ENCODE measurements around the gene ARHGAP30. TPM values are rescaled to one million over a fixed set of nuclear protein-coding genes. Genes with fewer than 3 reads are reported as not detected.
A peak's percentile ranks its signal among the peaks of the same experiment; 100 is the strongest.

Gene ARHGAP30
- total and polyA plus RNA-seq, 2 of the 4 experiments (the other 2 are of a cell fraction): 0.02 TPM; not detected in 1

- no TSS peak for BruUV-seq (replicated peaks)
- H4K20me1 ChIP-seq (ENCODE audit: insufficient read depth, low read length): no peaks in the 10 kb centered on the region
- H3K18ac ChIP-seq (ENCODE audit: low read depth, low read length): no peak overlapping the region
- no peak overlapping the region for H3K27ac ChIP-seq (ENCODE audit: insufficient read depth, low read length)
- H3K36me3 ChIP-seq (ENCODE audit: control insufficient read depth, insufficient read depth, low read length): no peaks in the 10 kb centered on the region
- DNase-seq (peak; percentile 31), ATAC-seq (ENCODE audit: low read depth) (peak; percentile 56)
- H2BK20ac ChIP-seq (ENCODE audit: low read depth, low read length): no peak overlapping the region
- no peak overlapping the region for H3K23ac ChIP-seq (ENCODE audit: low read depth, low read length)
- no peak overlapping the region for H2BK15ac ChIP-seq (ENCODE audit: low read depth, low read length)
- no peak overlapping the region for H2BK5ac ChIP-seq (ENCODE audit: low read depth, low read length, poor library complexity, severe bottlenecking)
- no peak overlapping the region for H3K14ac ChIP-seq (replicated peaks; ENCODE audit: low read depth, low read length)
- H4K8ac ChIP-seq (ENCODE audit: low read depth in 2 of 2, low read length in 2 of 2): no peak overlapping the region
- H2AK9ac ChIP-seq (replicated peaks; ENCODE audit: low read depth, low read length, poor library complexity): no peak overlapping the region
- no peak overlapping the region for H3K4ac ChIP-seq (ENCODE audit: low read depth, low read length)
- no peak overlapping the region for H3K4me3 ChIP-seq (ENCODE audit: insufficient read depth, low read depth, low read length)
- no peak overlapping the region for H3K56ac ChIP-seq (ENCODE audit: extremely low read depth, insufficient read depth, low read length)
- no peak overlapping the region for H2AK5ac ChIP-seq (ENCODE audit: low read depth, low read length)
- no peak overlapping the region for H2AFZ ChIP-seq (replicated peaks; ENCODE audit: low read length, poor library complexity)
- dilution Hi-C loops (cut with HindIII; ENCODE audit: low sequenced_read_pairs, unreplicated experiment): no loop called here
- no peaks in the 10 kb centered on the region for H3K27me3 ChIP-seq (ENCODE audit: control insufficient read depth, insufficient read depth, low read length)
- intact Hi-C loops (cut with micrococcal nuclease): no loop called here
- in situ Hi-C loops (cut with MboI; ENCODE audit: low sequenced_read_pairs): no loop called here
- no peak overlapping the region for H2BK120ac ChIP-seq (ENCODE audit: low read depth, low read length)
- no peaks in the 10 kb centered on the region for H3K79me1 ChIP-seq (ENCODE audit: low read depth in 1 of 2, low read length in 2 of 2)
- peaks cover 5% of the 10 kb centered on the region for H3K9me1 ChIP-seq (ENCODE audit: insufficient read depth, low read length)
- ChIA-PET POLR2A (ENCODE audit: unreplicated experiment) (no interaction called here), CTCF (no interaction called here)
- no peak overlapping the region for H4K5ac ChIP-seq (ENCODE audit: low read depth, low read length)
- TF ChIP-seq CEBPB (IDR thresholded peaks at IDR 0.05; ENCODE audit: low read depth, low read length) (peak; percentile 72), FOS (IDR thresholded peaks at IDR 0.05; ENCODE audit: low read depth, low read length) (no peak)
- WGBS, 2 experiments (ENCODE audit: extremely low coverage in 2 of 2, insufficient read length in 1 of 2): 0% methylated on average over 1 of the region's 4 CpGs; no CpG with 5 or more reads in 1 of the 2 experiments
- H3K9me3 ChIP-seq (ENCODE audit: control insufficient read depth, insufficient read depth, low read length): no peaks in the 10 kb centered on the region
- no peak overlapping the region for H4K91ac ChIP-seq (ENCODE audit: insufficient read depth, low read depth, low read length)
- H3K4me1 ChIP-seq (ENCODE audit: control insufficient read depth, insufficient read depth, low read length): peaks cover 5% of the 10 kb centered on the region
- no peak overlapping the region for H3K9ac ChIP-seq (ENCODE audit: low read depth, low read length)
- H3K4me2 ChIP-seq (ENCODE audit: low read depth, low read length): no peak overlapping the region
Measured at GRCh38 chr1:161008869-161009510, 60.7 kb downstream of the ARHGAP30 start.

Data from IMR-90 (cell line).